HG03354 (cell line): Measurements from ENCODE around the gene SAV1.
"Not testable (repeated sequence)": the region's sequence is repeated elsewhere in the genome, so short reads cannot be mapped to it uniquely, and the experiment has no call there.

Experiments
- ATAC-seq: cut with Tn5 transposase; IDR thresholded peaks from one replicate; pipeline ENCODE4 v1.9.1; 2021; ENCODE audit warnings: mild to moderate bottlenecking; ENCODE audit not compliant: unreplicated experiment, poor library complexity, severe bottlenecking

The SAV1 gene

GRCh38 chr14:50667996-50668825 lies at the start of gene SAV1:
Gene SAV1 (minus strand): TSS chr14:50668306. CDS start chr14:50667967, 339 bp downstream.
- ATAC-seq, result peak; percentile 67

- ATAC-seq, result no peak
Measured at GRCh38 chr14:50717811-50718210, 49.7 kb upstream of the SAV1 start.

GRCh38 chr14:50714450-50715073 lies 46.5 kb upstream of the SAV1 start:
- ATAC-seq, result no peak

- ATAC-seq, result no peak
Measured at GRCh38 chr14:50711043-50711442, 42.9 kb upstream of the SAV1 start.

- no peak for ATAC-seq
Measured at GRCh38 chr14:50705026-50705593, 37.0 kb upstream of the SAV1 start.

- ATAC-seq, result no peak
Measured at GRCh38 chr14:50704454-50705010, 36.4 kb upstream of the SAV1 start.

GRCh38 chr14:50697659-50698290 lies 29.7 kb upstream of the SAV1 start:
- ATAC-seq, result no peak

- not testable (repeated sequence) for ATAC-seq
Measured at GRCh38 chr14:50694260-50694659, 26.2 kb upstream of the SAV1 start.

GRCh38 chr14:50688875-50689274 lies 20.8 kb upstream of the SAV1 start:
- no peak for ATAC-seq

GRCh38 chr14:50679674-50680073 lies 11.6 kb upstream of the SAV1 start:
- no peak for ATAC-seq

GRCh38 chr14:50678163-50678562 lies 10.1 kb upstream of the SAV1 start:
- no peak for ATAC-seq

GRCh38 chr14:50677527-50678063 lies 9.5 kb upstream of the SAV1 start:
- no peak for ATAC-seq

- ATAC-seq, result no peak
Measured at GRCh38 chr14:50676814-50677516, 8.9 kb upstream of the SAV1 start.

GRCh38 chr14:50675597-50675996 lies 7.5 kb upstream of the SAV1 start:
- ATAC-seq, result no peak

GRCh38 chr14:50670866-50671256 lies 2.8 kb upstream of the SAV1 start:
- ATAC-seq, result no peak

GRCh38 chr14:50670196-50670865 lies 2.2 kb upstream of the SAV1 start:
- no peak for ATAC-seq

GRCh38 chr14:50669441-50669986 lies 1.4 kb upstream of the SAV1 start:
- no peak for ATAC-seq

- no peak for ATAC-seq
Measured at GRCh38 chr14:50668826-50669143, 679 bp upstream of the SAV1 start.

GRCh38 chr14:50667684-50667995 lies 466 bp downstream of the SAV1 start:
- peak; percentile 57 for ATAC-seq
